ENCODE data around the gene NTN1.
"Not testable (repeated sequence)": the region's sequence is repeated elsewhere in the genome, so short reads cannot be mapped to it uniquely, and the experiment has no call there.

NTN1 gene

DNA sequence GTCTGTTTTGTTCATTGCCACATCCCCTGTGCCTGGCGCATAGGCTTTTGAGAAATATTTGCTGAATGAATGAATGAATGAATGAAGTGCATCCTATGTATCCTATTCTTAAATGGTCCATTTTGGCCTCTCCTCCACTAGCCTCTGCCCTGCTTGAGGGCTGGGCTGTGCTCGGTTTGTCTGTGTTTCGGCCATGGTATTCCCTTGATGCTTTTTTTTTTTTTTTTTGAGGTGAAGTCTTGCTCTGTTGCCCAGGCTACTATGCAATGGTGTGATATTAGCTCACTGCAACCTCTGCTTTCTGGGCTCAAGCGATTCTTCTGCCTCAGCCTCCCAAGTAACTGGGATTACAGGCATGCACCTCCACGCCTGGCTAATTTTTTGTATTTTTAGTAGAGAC lies 110.1 kb downstream of the NTN1 start:
- no peak for DNase-seq

DNA sequence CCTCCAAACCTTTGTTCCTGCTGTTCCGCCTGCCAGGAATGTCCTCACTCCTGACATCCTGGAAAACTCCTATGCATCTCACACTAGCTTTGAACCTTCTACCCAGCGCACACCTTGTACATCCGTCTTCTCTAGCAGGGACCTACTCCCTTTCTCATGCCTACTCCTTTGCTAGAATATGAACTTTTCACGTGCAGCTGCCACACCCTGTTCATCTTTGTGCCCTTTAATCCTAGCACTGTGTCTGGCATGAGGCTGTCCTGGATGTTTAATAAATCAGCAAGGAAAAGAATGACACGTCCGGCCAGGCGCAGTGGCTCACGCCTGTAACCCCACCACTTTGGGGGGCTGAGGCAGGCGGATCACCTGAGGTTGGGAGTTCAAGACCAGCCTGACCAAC lies 111.0 kb downstream of the NTN1 start:
- DNase-seq: no peak

DNA sequence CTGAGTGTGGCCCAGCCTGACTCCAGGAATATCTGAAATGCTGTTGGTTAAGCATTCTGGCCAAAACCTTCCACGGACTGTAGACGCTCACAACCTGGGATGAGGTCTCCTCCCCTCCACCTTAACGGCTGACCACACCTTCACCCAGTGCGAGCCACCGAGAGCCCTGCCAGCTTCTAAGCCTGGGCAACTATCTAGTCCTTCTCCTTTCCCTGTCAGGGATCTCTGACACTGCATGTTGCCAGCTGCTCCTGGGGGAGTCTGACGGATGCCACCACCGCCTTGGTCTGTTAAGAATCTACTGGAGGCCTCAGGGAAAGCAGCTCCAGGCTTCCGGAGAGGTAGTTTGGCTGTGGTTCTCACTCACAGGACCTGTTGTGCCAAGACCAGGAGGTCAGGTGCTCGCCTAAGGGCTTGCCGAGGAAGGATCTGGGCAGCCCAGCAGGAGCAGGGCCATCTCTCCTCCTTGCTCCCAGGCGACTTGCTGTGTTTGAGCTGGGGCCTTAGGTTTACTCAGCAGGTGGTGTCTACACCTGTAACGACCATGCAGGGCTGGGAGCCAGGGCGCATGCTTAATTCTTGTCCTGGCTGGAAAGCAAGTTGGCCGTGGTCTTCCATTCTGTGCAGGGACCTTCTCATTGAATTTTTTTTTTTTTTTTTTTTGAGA lies 111.8 kb downstream of the NTN1 start:
- no peak for DNase-seq

DNA sequence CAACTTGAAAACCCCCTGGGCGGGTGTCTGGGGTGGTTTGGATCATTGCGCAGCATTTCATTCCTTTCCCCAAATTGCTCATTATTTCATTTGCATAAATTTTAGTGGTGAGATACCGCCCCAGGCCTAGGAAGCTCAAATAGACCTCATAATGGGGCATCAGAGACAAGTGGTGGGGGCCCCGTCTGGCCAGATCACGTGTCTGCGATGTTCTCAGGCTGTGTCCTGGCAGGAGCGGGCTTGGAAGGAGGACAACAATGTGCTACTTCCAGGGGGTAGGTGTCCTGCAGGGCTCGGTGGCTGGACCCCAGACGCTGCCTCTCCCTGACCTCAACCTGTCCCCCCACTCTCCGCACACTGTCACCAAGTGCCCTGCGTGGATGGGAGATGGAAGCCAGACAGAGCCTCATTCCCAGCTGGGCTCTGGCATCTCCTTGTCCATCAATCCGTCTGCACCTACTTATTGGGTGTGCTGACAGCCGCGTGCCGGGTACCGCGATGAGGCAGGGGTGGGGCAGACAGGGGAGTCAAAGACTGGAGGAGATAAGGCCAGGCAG lies 116.9 kb downstream of the NTN1 start:
- no peak for DNase-seq

DNA sequence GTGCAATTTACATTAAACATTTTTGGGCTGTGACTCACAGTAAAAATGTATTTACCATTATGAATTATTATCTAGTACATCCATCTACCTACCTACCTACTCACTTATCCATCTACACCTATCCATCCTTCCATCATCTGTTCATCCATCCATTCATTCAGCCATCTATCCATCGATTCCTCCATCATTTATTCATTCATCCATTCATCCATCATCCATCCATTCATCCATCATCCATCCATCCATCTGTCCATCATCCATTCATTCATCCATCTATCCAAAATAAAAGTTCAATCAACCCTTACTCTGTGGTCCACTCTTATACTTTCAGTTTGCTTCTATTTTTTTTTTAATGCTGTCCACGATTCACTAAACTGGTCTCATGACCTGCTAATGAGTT lies 118.4 kb downstream of the NTN1 start:
- DNase-seq: no peak

DNA sequence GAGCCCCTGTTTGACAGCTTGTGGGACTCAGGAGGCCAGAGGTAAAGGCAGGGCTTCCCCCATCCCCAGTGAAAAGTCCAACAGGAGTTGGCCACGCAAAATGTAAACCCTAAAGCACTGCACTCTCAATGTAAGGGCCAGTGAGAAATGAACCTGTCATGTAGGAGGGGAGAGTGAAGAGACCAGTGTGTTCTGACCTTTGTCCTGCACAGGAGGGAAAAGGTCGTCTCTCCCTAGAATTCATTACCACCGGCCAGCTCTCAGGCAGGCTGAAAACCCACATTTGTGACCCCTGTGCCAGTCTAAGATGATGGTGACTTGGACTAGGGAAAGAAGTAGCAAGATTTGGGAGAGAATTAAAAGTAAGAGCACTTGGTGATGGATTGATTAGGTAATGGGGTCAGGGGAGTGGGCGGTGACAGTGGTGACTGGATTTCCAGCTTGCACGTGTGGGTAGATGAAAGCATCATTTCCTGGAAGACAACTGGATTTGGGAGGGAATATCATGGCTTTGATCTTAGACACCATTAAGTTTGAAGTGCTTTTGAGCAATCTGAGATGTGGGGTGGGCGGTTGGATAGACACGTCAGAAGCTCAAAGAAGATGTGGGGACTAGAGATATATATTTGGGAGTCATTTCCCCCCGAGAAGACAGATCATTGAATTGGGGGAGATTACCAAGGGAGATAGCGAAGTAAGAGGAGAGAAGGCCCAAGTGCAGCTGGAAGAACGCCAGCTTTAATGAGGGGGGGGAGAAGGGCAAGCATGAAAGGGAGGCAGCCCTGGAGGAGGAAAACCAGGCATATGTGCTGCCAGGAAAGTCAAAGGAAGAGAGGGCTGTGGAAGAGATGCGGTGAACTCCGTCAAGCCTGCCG lies 119.5 kb downstream of the NTN1 start:
- DNase-seq: no peak

DNA sequence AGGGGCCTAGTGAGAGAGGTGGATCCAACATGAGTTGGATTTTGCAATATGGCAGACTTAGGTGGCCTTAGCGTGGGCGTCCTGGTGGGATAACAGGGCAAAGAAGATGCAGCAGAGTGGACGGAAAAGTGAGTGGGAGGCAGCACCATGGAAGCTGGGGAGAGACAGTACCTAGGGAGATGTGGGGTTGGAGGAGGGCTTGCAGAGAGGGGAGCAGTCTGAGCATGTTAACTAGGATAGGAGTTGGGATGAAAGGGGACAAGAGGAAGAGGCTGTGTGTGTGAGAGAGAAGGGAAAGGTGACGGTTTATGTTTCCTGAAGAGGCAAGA lies 120.1 kb downstream of the NTN1 start:
- DNase-seq: no peak

DNA sequence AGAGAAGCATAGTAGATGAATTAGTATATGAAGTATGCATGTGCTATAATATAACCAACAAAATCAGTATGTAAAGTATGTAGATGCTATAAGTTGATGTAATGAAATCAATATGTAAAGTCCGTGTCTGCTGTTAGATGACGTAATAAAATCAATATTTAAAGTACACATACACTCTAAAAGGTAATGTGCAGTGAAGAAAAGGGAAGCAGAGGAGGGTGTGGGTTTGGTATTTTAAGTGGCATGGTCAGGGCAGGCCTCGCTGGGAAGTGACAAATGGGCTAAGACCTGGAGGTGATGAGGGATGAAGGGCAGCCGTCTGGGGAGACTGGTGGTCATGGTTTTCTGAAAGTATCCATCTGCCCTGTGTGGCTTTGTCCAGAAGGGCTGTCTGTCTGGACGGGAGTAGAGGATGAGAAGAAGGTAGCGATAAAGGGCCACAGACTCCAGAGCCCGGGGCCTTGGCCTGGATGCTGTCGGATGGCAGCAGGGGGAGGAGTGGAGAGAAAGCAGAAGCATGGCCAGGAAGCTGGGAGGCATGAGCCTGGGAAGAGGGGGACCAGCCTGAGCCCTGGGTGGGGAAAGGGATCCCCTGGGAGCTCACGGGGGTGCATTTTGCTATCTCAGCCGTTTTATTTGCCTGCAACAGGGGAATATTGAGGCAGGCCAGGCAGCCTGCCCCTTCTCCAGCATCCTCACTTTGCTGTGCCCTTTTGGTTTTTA lies 121.6 kb downstream of the NTN1 start:
- DNase-seq: no peak

DNA sequence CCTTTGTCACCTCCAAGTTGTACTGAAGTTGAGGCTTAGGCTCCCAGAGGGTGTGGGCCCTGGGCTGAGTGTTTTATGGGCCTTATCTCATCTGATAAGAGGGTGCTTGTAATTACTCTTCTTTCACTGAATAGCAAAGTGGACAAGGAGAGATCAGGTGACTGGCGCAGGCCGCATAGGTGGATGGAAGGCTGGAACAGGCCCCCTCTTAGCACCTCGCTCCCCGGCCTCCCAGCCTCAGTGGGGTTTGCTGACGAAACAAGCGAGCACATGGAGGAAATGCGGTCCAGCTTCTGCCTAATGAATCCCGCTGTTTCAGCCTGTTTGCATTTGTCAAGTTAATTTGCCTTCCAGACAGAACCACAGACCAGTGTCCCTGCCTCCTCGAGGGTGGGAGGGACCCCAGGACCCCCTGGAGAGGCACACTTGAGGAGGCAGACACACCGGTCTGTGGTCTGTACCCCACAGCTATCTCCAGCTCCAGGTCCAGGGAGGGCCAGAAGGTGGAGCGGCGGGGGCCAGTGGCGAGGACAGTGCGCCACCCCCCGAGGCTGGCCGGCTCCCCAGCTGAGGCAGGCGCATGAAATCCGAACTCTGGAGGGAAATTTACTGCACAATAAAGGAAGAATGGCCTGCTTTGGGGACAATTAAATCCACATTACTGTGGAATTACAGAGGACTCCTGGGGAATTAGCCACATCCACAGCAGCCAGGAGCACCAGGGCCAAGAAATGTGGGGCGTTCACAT lies 123.4 kb downstream of the NTN1 start:
- no peak for DNase-seq

DNA sequence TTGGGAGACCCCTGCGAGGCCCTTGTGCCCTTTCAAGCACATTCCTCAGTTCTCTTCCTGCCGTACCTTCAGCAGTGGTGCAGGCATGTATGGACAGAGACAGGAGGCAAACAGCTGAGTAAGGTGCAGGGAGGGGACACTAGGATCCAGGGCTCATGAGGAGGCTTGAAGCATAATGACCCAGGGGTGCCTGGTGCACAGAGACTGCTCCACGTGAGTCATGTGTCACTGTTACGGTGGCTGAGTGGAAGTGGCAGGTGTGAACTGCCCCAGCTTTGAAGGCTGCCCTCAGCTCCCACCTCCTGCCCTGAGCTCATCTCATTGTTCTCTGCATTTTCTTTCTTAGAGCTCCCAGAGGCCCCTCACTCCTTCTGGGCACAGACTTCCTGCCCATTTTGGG lies 124.8 kb downstream of the NTN1 start:
- no peak for DNase-seq

DNA sequence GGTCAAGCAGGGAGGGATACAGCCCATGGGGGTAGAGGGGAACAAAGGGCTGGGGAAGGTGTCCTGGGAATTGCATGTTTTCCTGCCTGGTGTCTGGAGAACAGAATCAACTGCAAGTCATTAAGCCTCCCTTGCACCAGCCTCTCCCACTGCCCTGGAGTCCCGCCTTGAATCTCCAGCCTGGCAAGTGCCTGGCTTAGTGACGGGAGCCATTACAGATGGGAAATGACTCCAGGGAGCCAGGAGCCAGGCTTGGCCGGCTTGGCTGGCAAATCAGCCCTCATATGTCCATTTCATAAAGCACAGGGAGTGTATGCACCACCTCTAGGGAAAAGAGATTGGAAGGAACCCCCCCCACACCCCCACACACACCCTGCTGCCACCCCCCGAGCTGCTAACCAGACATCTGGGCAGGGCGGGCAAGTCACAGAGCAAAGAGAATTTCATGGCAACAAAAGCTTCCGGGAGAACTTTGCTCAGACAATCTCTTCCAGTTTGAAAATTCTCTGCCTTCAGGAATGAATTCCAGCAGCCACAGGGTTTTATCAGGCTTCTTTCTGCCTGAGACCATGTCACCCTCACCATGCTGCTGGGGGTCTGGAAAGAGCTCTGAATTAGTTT lies 127.7 kb downstream of the NTN1 start:
- no peak for DNase-seq

DNA sequence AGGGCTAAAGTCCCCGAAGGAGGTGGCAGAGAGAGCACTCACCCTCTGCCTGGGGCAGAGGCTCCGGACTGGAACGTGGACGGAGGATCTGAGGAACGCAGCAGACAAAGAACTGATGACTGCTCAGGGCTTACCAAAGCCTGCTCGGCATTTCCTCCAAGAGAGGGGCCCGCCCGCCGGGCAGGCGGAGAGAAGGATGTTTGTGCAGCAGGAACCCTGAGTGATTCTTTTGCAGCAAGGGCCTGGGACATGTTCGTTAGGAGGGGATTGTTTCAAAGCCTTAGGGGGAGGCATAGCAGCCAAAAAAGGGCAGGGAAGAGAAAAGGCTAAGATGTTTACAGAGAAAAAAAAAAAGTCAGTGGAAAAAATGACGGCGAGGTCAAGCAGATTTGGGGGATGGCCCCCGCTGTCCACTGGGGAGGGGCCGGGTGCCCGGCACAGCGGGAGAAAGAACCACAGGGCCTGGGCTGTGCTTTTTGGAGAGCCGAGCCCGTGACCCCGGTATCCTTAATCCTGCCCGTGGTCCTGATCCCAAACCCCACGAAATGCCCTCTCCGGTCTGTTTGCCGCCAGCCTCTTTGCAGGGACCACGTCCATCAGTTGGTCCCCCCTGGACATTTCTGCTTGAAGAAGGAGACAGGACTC lies 129.3 kb downstream of the NTN1 start:
- DNase-seq: no peak

DNA sequence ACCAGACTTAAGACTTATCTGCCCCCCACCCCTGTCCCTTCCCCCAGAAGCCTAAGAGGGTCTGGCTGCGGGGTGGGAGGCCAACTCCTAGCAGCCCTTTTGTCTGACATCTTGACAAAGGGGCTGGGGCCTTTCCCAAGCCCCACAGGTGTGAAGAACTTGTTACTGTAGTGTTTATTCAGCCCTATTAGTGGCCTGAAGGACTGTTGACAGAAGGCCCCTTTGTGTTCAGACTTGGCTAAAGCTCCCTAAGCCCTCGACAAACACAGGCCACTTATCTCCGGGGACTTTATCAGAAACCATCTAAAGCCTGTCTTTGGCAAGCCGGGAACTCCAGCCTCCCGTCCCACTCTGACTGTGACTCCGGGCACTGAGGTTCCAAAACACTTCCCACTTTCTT lies 129.8 kb downstream of the NTN1 start:
- DNase-seq: no peak

DNA sequence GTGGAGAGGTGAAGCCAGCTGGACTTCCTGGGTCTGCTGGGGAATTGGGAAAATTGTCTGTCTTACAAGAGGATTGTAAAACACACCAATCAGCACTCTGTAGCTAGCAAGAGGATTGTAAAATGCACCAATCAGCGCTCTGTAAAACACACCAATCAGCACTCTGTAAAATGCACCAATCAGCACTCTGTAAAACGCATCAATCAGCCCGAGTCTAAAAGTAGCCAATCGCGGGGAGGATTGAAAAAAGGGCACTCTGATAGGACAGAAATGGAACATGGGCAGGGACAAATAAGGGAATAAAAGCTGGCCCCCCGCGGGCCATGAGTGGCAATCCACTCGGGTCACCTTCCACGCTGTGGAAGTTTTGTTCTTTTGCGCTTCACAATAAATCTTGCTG lies 130.4 kb downstream of the NTN1 start:
- DNase-seq: not testable (repeated sequence)

DNA sequence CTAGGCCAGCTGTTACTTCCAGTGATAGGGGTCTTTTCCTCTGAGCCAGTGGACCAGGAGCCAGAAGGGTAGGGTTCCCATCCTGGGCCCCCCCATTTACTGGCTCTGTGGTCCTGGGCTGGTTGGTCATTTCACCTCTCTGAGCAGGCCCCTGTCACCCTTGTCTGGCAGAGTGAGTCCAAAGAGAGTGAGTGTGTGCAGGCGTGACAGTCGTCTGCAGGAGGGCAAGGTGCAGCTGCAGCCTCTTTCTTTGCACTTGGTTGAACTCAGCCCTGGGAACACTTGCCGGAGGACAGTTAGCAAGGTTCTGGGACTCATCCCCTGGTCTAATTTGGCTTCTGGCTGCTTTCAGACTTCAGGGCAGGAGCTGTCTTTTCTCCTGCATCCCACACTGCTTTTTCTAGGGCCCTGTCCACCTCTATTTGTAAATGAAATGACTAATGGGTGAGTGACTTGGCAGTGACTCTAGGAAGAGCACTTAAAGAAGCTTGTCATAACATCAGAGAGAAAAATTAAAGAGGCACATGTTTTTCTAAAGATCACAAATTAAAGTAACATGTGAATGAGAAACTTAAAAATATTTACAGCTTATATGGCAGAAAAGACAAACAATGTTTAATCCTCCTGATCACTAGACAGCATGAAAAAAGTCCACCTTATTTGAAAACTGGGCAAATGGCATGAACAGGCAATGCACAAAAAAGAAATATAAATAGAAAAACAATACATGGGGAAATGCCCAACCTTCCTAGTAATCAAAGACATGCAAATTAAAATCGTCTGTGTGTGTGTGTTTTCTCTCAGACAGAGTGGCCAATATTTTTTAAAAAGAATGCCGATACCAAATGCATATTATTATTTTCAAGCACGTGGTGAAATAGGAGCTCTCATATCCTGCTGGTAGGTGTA lies 137.5 kb downstream of the NTN1 start:
- DNase-seq: no peak

DNA sequence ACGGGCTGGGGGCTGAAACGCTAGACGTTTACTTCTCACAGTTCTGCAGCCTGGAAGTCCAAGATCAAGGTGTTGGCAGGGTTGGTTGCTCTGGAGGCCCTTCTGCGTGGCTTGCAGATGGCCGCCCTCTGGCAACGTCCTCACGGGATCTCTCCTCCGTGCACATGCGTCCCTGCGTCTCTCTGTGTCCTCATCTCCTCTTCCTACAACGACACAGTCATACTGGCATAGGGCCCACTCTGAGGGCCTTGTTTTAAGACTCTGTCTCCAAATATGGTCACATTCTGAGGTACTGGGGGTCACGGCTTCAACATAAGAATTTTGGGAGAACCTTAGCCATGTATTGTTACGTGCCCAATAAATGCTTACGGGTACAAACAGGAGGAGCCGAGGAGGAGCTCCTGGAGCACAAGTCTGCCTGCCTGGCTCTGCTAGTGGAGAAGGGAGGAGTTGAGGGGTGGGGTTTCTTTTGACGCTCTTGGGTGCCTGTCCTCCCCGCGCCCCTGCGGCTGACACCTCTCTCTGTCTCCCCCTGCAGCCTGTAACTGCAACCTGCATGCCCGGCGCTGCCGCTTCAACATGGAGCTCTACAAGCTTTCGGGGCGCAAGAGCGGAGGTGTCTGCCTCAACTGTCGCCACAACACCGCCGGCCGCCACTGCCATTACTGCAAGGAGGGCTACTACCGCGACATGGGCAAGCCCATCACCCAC lies 141.1 kb downstream of the NTN1 start:
- no peak for DNase-seq

DNA sequence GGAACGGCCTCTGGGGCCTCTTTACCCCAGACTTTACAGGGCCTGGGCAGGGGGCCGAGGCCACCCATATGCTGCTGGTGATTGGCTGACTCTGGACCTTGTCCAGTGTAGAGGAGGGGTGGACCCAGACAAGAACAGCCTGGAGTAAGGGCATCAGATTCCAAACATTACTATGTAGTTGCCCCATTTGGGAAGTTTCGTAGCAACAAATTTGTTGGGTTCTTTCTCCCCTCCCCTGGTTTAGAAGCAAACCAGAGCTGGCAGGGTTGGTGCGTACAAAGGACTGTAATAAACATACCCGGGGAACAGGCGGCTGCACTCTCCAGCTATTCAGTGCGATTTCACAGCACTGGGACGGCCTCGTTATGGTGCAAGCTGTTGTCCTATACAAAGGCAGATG lies 145.5 kb downstream of the NTN1 start:
- no peak for DNase-seq

DNA sequence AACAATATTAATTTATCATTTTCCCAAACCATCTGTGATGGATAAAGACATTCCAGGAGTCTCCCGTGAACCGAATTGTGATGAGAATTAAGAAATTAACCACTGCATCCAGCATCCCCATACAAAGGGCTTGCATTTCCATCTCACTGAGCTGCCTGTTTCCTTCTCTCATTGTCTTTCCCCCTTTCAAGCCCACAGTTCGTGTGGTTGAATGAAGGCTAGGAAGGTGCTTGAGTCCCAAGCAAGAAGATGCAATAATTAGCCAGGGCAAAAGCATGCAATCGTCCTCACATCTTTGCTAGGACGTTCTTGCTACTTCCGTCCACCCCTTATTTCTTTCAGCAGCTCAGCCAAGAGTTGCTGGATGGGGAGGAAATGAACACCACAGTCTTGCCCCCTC lies 146.1 kb downstream of the NTN1 start:
- DNase-seq: no peak

DNA sequence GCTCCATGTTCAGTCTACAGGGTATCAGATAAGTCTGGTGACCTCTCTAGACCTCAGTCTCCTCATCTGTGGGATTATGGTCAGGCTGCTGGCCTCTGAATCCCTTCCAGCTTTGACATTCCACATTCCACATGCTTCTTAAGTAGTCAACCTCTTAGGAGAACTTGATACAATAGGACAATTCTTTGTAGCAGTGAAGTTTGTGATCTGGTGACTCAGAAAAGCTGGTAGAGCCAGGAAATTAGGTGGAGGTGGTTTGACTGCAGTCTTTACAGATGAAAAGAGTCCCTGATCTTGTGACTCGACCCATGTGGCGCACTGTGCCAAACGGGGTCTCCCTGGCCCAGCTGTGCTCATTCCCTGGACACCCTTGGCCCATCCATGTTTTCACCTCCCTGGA lies 147.8 kb downstream of the NTN1 start:
- no peak for DNase-seq

DNA sequence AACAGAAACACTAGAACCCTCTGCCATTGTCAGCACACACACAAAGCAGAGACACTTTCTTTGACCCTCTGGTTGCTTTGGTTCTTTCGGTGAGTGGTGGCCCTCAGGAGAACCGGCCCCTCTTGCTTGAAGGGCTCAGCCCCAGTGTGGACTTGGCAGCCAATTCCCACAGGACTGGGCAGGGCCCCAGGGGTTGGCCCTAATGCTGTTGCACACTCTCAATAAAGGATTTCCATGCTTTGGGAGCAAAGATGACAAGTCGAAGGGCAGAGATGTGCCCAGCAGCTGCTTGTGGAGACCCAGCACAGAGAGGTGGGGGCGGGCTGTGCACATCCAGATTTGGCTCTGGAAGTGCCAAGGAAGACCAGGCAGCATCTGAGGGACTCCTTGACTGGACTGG lies 149.0 kb downstream of the NTN1 start:
- no peak for DNase-seq
